ENCODE data around the gene DESI1. TPM values are rescaled to one million over a fixed set of nuclear protein-coding genes. Genes with fewer than 3 reads are reported as not detected.
"Not testable (repeated sequence)": the region's sequence is repeated elsewhere in the genome, so short reads cannot be mapped to it uniquely, and the experiment has no call there.

Gene DESI1
- total RNA-seq, 2 experiments from 2014 or later, result 55.5 to 57.9 TPM

GRCh38 chr22:41598891-41599635 lies 21.8 kb downstream of the DESI1 start:
- Mint-ChIP-seq H3K36me3 (peaks cover 54% of the 10 kb centered on the region), H3K4me1 (ENCODE audit: low read depth) (peaks cover 18% of the 10 kb centered on the region), H3K27me3 (no peaks in the 10 kb centered on the region), H3K9me3 (no peaks in the 10 kb centered on the region), H3K27ac (no peak overlapping the region), H3K4me3 (no peak overlapping the region)
- intact Hi-C loops (cut with micrococcal nuclease), result no loop called here
- no peak for DNase-seq
- ChIA-PET CTCF (interaction anchor here (0.6 to 2.1 kb wide), 3 partner anchors 9 to 68 kb away, joined by 3 to 7 read pairs (median 3); partner anchors contain the start of genes PMM1 and POLR3H), POLR2A (interaction anchor here (1.2 to 1.4 kb wide), 3 partner anchors 9 to 22 kb away, joined by 3 to 4 read pairs (median 3); partner anchors contain the start of genes DESI1, PMM1 and XRCC6)

GRCh38 chr22:41598081-41598480 lies 22.8 kb downstream of the DESI1 start:
- Mint-ChIP-seq H3K27ac (no peak overlapping the region), H3K36me3 (peaks cover 47% of the 10 kb centered on the region), H3K27me3 (no peaks in the 10 kb centered on the region), H3K9me3 (no peaks in the 10 kb centered on the region), H3K4me3 (no peak overlapping the region), H3K4me1 (ENCODE audit: low read depth) (peaks cover 9% of the 10 kb centered on the region)
- ChIA-PET POLR2A (interaction anchor here (1.2 to 1.4 kb wide), 3 partner anchors 8 to 23 kb away, joined by 3 to 4 read pairs (median 3); partner anchors contain the start of genes DESI1, PMM1 and XRCC6), CTCF (interaction anchor here (0.6 to 2.1 kb wide), 5 partner anchors 30 to 194 kb away, joined by 3 to 7 read pairs (median 3); partner anchors contain the start of gene POLR3H)
- DNase-seq, result no peak
- intact Hi-C loops (cut with micrococcal nuclease), result no loop called here

GRCh38 chr22:41597635-41597953 lies 23.2 kb downstream of the DESI1 start:
- Mint-ChIP-seq H3K27me3 (no peaks in the 10 kb centered on the region), H3K36me3 (peaks cover 42% of the 10 kb centered on the region), H3K9me3 (no peaks in the 10 kb centered on the region), H3K4me3 (no peak overlapping the region), H3K4me1 (ENCODE audit: low read depth) (peaks cover 4% of the 10 kb centered on the region), H3K27ac (no peak overlapping the region)
- ChIA-PET POLR2A (interaction anchor here (1.2 kb wide), 1 partner anchor 22 kb away, joined by 3 read pairs; no protein-coding TSS in a partner anchor), CTCF (interaction anchor here (0.6 to 2.1 kb wide), 5 partner anchors 29 to 194 kb away, joined by 3 to 7 read pairs (median 3); partner anchors contain the start of gene POLR3H)
- DNase-seq, result no peak
- intact Hi-C loops (cut with micrococcal nuclease), result no loop called here

- Mint-ChIP-seq H3K27ac (no peak overlapping the region), H3K36me3 (peaks cover 36% of the 10 kb centered on the region), H3K4me3 (no peak overlapping the region), H3K4me1 (ENCODE audit: low read depth) (no peaks in the 10 kb centered on the region), H3K27me3 (no peaks in the 10 kb centered on the region), H3K9me3 (no peaks in the 10 kb centered on the region)
- intact Hi-C loops (cut with micrococcal nuclease), result no loop called here
- peak; percentile 55 for DNase-seq
- CTCF ChIA-PET, result interaction anchor here (0.6 to 2.1 kb wide), 5 partner anchors 29 to 193 kb away, joined by 3 to 7 read pairs (median 3); partner anchors contain the start of gene POLR3H
- POLR2A ChIA-PET, result no interaction called here
These were observed 23.8 kb downstream of the DESI1 start for GRCh38 chr22:41596776-41597634.

GRCh38 chr22:41595703-41596102 lies 25.1 kb downstream of the DESI1 start:
- ChIA-PET POLR2A (no interaction called here), CTCF (no interaction called here)
- no peak for DNase-seq
- Mint-ChIP-seq H3K27me3 (no peaks in the 10 kb centered on the region), H3K4me3 (no peak overlapping the region), H3K27ac (no peak overlapping the region), H3K4me1 (ENCODE audit: low read depth) (peaks cover 2% of the 10 kb centered on the region), H3K9me3 (no peaks in the 10 kb centered on the region), H3K36me3 (peaks cover 27% of the 10 kb centered on the region)
- intact Hi-C loops (cut with micrococcal nuclease), result no loop called here

- H3K4me1 Mint-ChIP-seq (ENCODE audit: low read depth); H3K27me3 Mint-ChIP-seq; H3K9me3 Mint-ChIP-seq; POLR2A ChIA-PET; H3K4me3 Mint-ChIP-seq; DNase-seq; H3K27ac Mint-ChIP-seq; intact Hi-C loops (cut with micrococcal nuclease): not testable (repeated sequence)
- CTCF ChIA-PET, result interaction anchor here (0.6 kb wide), 1 partner anchor 67 kb away, joined by 3 read pairs; no protein-coding TSS in a partner anchor
- peaks cover 14% of the 10 kb centered on the region for H3K36me3 Mint-ChIP-seq
These were observed 27.4 kb downstream of the DESI1 start for GRCh38 chr22:41593336-41593960.

GRCh38 chr22:41589391-41590241 lies 31.2 kb downstream of the DESI1 start, which contains the start of gene PMM1:
Gene PMM1, minus strand, starts transcription at chr22:41589840. Its CDS starts 35 bp downstream, at chr22:41589805.
- H3K9me3 Mint-ChIP-seq, result no peaks in the 10 kb centered on the region
- ChIA-PET CTCF (interaction anchor here (0.9 to 1.8 kb wide), 5 partner anchors 9 to 107 kb away, joined by 3 to 13 read pairs (median 5); partner anchors contain the start of genes DESI1, POLR3H and XRCC6), POLR2A (interaction anchor here (0.6 to 4.6 kb wide), 14 partner anchors 9 to 304 kb away, joined by 3 to 65 read pairs (median 5); partner anchors contain the start of genes ACO2, DESI1, PHF5A and RANGAP1)
- H3K4me3 Mint-ChIP-seq, result peak within 1 kb of the TSS; percentile 94
- peaks cover 12% of the 10 kb centered on the region for H3K4me1 Mint-ChIP-seq (ENCODE audit: low read depth)
- intact Hi-C loops (cut with micrococcal nuclease), result loop anchor here (1.0 kb wide), 3 partner anchors 14 to 45 kb away; partner anchors contain the start of genes DESI1, POLR3H and XRCC6
- H3K36me3 Mint-ChIP-seq, result peaks cover 2% of the 10 kb centered on the region
- peak; percentile 100 for DNase-seq
- peak within 1 kb of the TSS; percentile 81 for H3K27ac Mint-ChIP-seq
- no peaks in the 10 kb centered on the region for H3K27me3 Mint-ChIP-seq

- intact Hi-C loops (cut with micrococcal nuclease), result no loop called here
- Mint-ChIP-seq H3K36me3 (peaks cover 15% of the 10 kb centered on the region), H3K4me3 (no peak overlapping the region), H3K9me3 (no peaks in the 10 kb centered on the region), H3K27me3 (no peaks in the 10 kb centered on the region), H3K4me1 (ENCODE audit: low read depth) (peaks cover 12% of the 10 kb centered on the region), H3K27ac (no peak overlapping the region)
- CTCF ChIA-PET, result interaction anchor here (0.7 kb wide), 1 partner anchor 20 kb away, joined by 4 read pairs; no protein-coding TSS in a partner anchor
- POLR2A ChIA-PET, result no interaction called here
- DNase-seq, result no peak
These were observed 33.5 kb downstream of the DESI1 start for GRCh38 chr22:41587347-41587723.

- no peak overlapping the region for H3K4me3 Mint-ChIP-seq
- no peak for DNase-seq
- ChIA-PET POLR2A (no interaction called here), CTCF (no interaction called here)
- intact Hi-C loops (cut with micrococcal nuclease), result no loop called here
- H3K36me3 Mint-ChIP-seq, result peaks cover 15% of the 10 kb centered on the region
- H3K9me3 Mint-ChIP-seq, result no peaks in the 10 kb centered on the region
- no peak overlapping the region for H3K27ac Mint-ChIP-seq
- H3K4me1 Mint-ChIP-seq (ENCODE audit: low read depth), result peaks cover 11% of the 10 kb centered on the region
- H3K27me3 Mint-ChIP-seq, result no peaks in the 10 kb centered on the region
These were observed 34.9 kb downstream of the DESI1 start for GRCh38 chr22:41585898-41586297.

- intact Hi-C loops (cut with micrococcal nuclease), result no loop called here
- H3K4me3 Mint-ChIP-seq, result no peak overlapping the region
- H3K4me1 Mint-ChIP-seq (ENCODE audit: low read depth), result peaks cover 11% of the 10 kb centered on the region
- no peak overlapping the region for H3K27ac Mint-ChIP-seq
- no peaks in the 10 kb centered on the region for H3K27me3 Mint-ChIP-seq
- H3K36me3 Mint-ChIP-seq, result peaks cover 15% of the 10 kb centered on the region
- no peak for DNase-seq
- H3K9me3 Mint-ChIP-seq, result no peaks in the 10 kb centered on the region
- ChIA-PET POLR2A (no interaction called here), CTCF (no interaction called here)
These were observed 36.0 kb downstream of the DESI1 start for GRCh38 chr22:41584881-41585280.

GRCh38 chr22:41582694-41583093 lies 38.1 kb downstream of the DESI1 start:
- POLR2A ChIA-PET, result no interaction called here
- no peak overlapping the region for H3K4me3 Mint-ChIP-seq
- intact Hi-C loops (cut with micrococcal nuclease), result no loop called here
- no peaks in the 10 kb centered on the region for H3K27me3 Mint-ChIP-seq
- H3K9me3 Mint-ChIP-seq, result no peaks in the 10 kb centered on the region
- CTCF ChIA-PET, result no interaction called here
- no peak overlapping the region for H3K27ac Mint-ChIP-seq
- no peak for DNase-seq
- peaks cover 2% of the 10 kb centered on the region for H3K4me1 Mint-ChIP-seq (ENCODE audit: low read depth)
- H3K36me3 Mint-ChIP-seq, result peaks cover 13% of the 10 kb centered on the region

Data from activated CD4-positive, alpha-beta memory T cell treated with anti-CD3 and anti-CD28 coated beads for 36 hours (primary cell).